NB4 (cell line): ENCODE measurements around the gene KIRREL3.

Source experiments
- DNase-seq: peaks from one replicate; pipeline ENCODE4 v3.0.0; 2010; ENCODE audit warnings: low read depth
- H3K4me3 ChIP-seq: one replicate; pipeline ENCODE4 v1.5.1; 2011; ENCODE audit warnings: mild to moderate bottlenecking, low read depth, low read length, moderate library complexity
- MYC ChIP-seq: IDR thresholded peaks from 2 replicates; pipeline ENCODE4 v1.6.1; 2011; ENCODE audit warnings: low read depth, low read length
- POLR2A ChIP-seq: IDR thresholded peaks from 2 replicates; pipeline ENCODE4 v1.6.1; 2011; ENCODE audit warnings: mild to moderate bottlenecking; ENCODE audit not compliant: insufficient read length; ENCODE audit errors: extremely low read depth
- TF ChIP-seq, protein P1 (sequence below): IDR thresholded peaks from 2 replicates; pipeline ENCODE4 v1.6.1; 2011; ENCODE audit warnings: low read depth, low read length
- TF ChIP-seq, protein P2 (sequence below): IDR thresholded peaks from one replicate; pipeline ENCODE4 v1.5.1; 2012; ENCODE audit warnings: low read depth, low read length

The KIRREL3 gene

DNA sequence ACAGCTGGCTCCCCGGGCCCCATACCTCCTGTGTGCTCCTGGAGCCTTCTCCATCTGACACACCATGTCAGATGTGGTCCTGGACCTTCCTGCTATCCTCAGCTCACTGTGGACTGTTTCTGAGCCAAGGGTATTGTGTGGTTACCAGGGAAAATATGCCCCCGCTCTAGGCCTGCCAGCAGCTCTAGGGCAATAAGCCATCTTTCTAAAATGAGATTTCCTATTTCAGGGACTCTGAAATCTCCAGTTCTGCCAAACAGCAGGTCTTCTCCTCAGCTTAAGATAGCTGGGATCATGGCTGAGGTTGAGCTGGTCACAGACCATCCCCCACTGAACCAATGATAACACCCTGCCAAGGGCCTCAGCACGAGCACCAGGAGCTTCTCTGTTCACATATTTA, 417.5 kb downstream of the KIRREL3 start:
- TF ChIP-seq, protein P1, sequence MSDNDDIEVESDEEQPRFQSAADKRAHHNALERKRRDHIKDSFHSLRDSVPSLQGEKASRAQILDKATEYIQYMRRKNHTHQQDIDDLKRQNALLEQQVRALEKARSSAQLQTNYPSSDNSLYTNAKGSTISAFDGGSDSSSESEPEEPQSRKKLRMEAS = no peak
- TF ChIP-seq, protein P2, sequence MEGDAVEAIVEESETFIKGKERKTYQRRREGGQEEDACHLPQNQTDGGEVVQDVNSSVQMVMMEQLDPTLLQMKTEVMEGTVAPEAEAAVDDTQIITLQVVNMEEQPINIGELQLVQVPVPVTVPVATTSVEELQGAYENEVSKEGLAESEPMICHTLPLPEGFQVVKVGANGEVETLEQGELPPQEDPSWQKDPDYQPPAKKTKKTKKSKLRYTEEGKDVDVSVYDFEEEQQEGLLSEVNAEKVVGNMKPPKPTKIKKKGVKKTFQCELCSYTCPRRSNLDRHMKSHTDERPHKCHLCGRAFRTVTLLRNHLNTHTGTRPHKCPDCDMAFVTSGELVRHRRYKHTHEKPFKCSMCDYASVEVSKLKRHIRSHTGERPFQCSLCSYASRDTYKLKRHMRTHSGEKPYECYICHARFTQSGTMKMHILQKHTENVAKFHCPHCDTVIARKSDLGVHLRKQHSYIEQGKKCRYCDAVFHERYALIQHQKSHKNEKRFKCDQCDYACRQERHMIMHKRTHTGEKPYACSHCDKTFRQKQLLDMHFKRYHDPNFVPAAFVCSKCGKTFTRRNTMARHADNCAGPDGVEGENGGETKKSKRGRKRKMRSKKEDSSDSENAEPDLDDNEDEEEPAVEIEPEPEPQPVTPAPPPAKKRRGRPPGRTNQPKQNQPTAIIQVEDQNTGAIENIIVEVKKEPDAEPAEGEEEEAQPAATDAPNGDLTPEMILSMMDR = no peak
- TF ChIP-seq POLR2A = no peak
- TF ChIP-seq MYC = no peak
- DNase-seq = no peak
- H3K4me3 ChIP-seq = no peak overlapping the region

DNA sequence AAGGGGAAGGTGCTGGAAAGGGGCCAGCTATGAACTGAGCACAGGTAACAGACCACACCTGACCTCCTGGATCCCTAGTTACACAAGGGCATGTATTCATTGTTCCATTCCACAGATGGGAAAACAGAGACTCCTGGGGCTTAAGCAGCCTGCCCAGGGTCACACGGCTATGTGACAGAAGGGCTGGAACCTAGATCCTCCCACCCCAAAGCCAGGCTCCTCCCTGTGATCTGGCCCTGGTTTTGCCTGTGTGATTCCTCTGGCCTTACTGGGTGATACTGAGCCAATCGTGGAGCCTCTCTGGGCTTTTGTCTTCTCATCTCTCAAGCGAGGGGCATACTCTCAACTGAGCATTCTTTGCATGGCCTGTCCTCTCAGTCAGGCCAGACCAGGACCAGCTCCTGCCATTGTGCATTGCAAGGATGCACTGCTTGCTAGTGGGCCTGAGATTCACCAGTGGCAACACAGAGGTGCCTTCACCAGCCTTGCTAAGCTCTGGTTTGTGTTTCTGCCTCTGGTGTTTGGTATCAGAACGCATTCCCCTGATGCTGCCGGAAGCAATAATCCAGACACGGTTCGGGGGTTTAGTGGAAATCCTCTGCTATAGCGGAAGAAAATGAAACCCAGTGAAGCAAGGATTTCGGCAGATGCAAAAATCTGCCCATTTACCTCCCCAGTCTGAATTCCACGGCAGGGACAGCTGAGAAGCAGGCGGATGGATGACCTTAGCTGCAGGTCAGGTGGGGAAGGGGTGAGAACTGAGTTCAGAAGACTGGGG, 418.5 kb downstream of the KIRREL3 start:
- H3K4me3 ChIP-seq = no peak overlapping the region
- TF ChIP-seq MYC = no peak
- no peak for TF ChIP-seq POLR2A
- TF ChIP-seq, protein P1 = no peak
- TF ChIP-seq, protein P2 = no peak
- DNase-seq = no peak

DNA sequence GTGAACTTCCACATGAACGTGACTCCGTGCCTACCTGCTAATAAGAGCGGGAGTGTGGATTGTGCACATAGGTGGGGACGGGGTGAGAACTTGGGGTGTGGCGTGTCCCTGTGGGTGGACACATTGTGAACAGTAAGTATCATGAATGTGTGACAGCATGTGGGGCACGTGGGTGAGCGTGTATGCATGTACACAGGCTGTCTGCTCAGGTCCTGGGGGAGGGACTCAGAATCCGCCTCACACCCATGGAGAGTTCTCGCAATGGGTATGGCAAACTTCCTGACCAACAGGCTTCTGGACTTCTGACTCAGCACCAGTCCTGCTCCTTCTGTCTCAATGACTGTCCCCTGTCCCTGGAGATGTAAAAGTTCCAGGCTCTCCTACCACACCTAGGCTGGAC, 422.1 kb downstream of the KIRREL3 start:
- H3K4me3 ChIP-seq = no peak overlapping the region
- TF ChIP-seq MYC = no peak
- TF ChIP-seq, protein P1 = no peak
- TF ChIP-seq, protein P2 = no peak
- no peak for TF ChIP-seq POLR2A
- DNase-seq = no peak

DNA sequence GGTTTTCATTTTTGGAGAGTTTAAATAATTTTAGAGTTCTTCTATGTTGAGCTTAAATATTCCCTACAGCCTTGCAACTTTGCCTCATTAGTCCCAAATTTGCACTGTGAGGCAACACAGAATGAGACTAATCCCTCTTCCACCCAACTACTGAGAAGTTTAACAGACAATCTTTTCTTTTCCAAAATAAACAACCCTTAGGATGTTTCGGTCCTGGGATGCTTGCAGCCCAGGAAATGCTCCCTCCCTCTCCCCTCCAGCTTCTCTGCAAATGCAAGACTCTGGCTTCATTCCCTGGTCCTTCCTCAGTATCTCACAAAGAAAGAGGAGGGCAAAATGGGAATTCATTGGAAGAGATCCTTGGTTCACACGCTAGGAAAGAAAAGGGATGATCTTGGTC, 422.5 kb downstream of the KIRREL3 start:
- H3K4me3 ChIP-seq = no peak overlapping the region
- TF ChIP-seq, protein P2 = no peak
- TF ChIP-seq MYC (no peak), POLR2A (no peak)
- TF ChIP-seq, protein P1 = no peak
- no peak for DNase-seq

DNA sequence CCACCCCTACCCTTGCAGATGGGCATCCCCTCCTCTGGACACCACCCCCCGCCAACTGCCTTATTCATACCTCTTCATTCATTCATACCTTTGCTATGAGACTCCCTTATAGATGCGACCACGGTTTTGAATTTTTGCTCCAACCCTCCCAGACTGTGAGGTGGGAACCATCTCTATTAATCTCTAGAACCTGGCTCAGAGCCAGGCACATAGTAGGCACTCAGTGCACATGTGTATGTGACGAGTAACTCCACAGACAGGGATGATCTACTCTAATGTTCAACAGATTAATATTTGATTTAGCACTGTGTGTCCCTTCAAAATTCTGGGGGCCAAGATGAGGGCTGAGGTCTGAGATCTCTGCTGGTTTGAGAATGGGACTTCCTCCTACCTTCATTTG, 424.7 kb downstream of the KIRREL3 start:
- no peak for DNase-seq
- TF ChIP-seq POLR2A (no peak), MYC (no peak)
- TF ChIP-seq, protein P2 = no peak
- TF ChIP-seq, protein P1 = no peak

More for the DNA sequence above, 424.7 kb downstream of the KIRREL3 start:
- H3K4me3 ChIP-seq = no peak overlapping the region
